Prostate gland (tissue), 2 donors: ENCODE data around the gene LMCD1. TPM values are rescaled to one million over a fixed set of nuclear protein-coding genes. Genes with fewer than 3 reads are reported as not detected.

Experiments
- DNase-seq: peaks from one replicate; pipeline ENCODE4 v3.0.0-alpha.2; 2019; ENCODE audit warnings: low spot score
- H3K27ac ChIP-seq, 2 donors: fragments of 200-600 bp; sonication (generic); 2 replicates each; pipeline ENCODE4 v1.5.1; 2017 to 2019
- H3K27me3 ChIP-seq: fragments of 200-600 bp; sonication (generic); replicated peaks from 2 replicates; pipeline ENCODE4 v1.5.1; 2019; ENCODE audit not compliant: insufficient read depth
- H3K36me3 ChIP-seq, 2 donors: fragments of 200-600 bp; sonication (generic); 1 replicate in 1 of 2; 2 replicates in 1 of 2; pipeline versions ENCODE4 v1.5.1 to v1.8.1; 2017 to 2019
- H3K4me1 ChIP-seq: fragments of 200-600 bp; sonication (generic); replicated peaks from 2 replicates; pipeline ENCODE4 v1.5.1; 2019
- H3K4me3 ChIP-seq, 2 donors: fragments of 200-600 bp; sonication (generic); 2 replicates each; pipeline ENCODE4 v1.5.1; 2017 to 2019
- H3K9me3 ChIP-seq: fragments of 200-600 bp; sonication (generic); 2 replicates; pipeline ENCODE4 v1.5.1; 2017
- CTCF ChIP-seq, 4 experiments: fragments of 200-600 bp in 2 of 4; fragments of 450-650 bp in 2 of 4; sonication (generic) in 2 of 4; IDR thresholded peaks; 1 replicate in 3 of 4; 2 replicates in 1 of 4; pipeline ENCODE4 v1.5.1; 2016 to 2019; ENCODE audit warnings: antibody characterized with exemption in 4 of 4, mild to moderate bottlenecking in 2 of 4, moderate library complexity in 2 of 4
- POLR2A ChIP-seq: fragments of 450-650 bp; IDR thresholded peaks from one replicate; pipeline ENCODE4 v1.6.1; 2016; ENCODE audit warnings: antibody characterized with exemption, mild to moderate bottlenecking
- POLR2AphosphoS5 ChIP-seq: sonication (generic); formaldehyde crosslinking; IDR thresholded peaks from one replicate; pipeline ENCODE4 v1.6.1; 2017; ENCODE audit warnings: antibody characterized with exemption
- WGBS: methylation state at CpG from one replicate; pipeline ENCODE4 v1.1.5; 2018; 5-methylcytosine and 5-hydroxymethylcytosine counted together
- intact Hi-C: fragments of 100-400 bp; cut with DNase I; formaldehyde crosslinking; loops from one replicate; pipeline ENCODE4 v1.14.2; 2022
- total RNA-seq, 2 donors: library from RNA; depleted of rRNA; stranded (reverse); fragments of >200 nt; gene quantifications; one replicate each; pipeline ENCODE4 v1.1.0, GENCODE V29; 2016

LMCD1 gene
- total RNA-seq, 2 donors from 2014 or later: 73.0 to 144 TPM

DNA sequence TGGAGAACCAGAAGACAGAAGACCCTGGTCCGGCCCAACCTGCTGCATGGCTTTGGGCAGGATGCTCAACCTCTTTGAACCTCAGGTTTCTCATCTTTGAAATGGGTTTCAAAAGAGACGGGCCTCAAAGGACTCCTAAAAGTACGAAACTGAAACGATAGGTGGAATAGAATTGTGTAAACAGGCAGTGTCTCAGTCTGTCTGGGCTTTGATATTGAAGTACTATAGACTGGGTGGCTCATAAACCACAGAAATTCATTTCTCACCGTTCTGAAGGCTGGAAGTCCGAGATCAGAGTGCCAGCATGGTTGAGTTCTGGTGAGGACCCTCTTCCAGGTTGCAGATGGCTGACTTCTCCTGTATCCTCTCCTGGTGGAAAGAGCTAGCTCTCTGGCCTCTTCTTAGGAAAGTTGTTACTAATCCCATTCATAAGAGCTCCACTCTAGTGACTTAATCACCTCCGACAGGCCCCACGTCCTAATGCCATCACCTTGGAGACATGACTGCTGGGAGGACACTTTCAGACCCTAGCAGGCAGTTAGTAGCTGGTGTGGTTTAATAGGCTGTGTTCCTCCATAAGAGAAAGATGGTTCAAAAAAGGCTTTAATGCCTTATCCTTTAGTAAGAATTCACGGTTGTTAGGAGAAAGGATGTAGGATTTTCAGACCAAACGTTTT is 107.3 kb downstream of the LMCD1 start:
- Histone ChIP-seq H3K36me3 (no peaks in the 10 kb centered on the region), H3K4me3 (no peak overlapping the region), H3K9me3 (no peaks in the 10 kb centered on the region), H3K27me3 (no peaks in the 10 kb centered on the region), H3K4me1 (no peaks in the 10 kb centered on the region), H3K27ac (no peak overlapping the region)
- 91% methylated on average over 10 of the region's 10 CpGs for WGBS
- no peak for TF ChIP-seq POLR2AphosphoS5
- TF ChIP-seq CTCF (IDR thresholded peaks at IDR 0.05): no peak
- TF ChIP-seq POLR2A: no peak
- intact Hi-C loops: loop anchor here (5.0 kb wide), 1 partner anchor 167 kb away; no protein-coding TSS in a partner anchor
- DNase-seq: no peak

GRCh38 chr3:8610951-8611350 is 109.3 kb downstream of the LMCD1 start:
- TF ChIP-seq POLR2A (no peak), POLR2AphosphoS5 (no peak), CTCF (IDR thresholded peaks at IDR 0.05) (no peak)
- Histone ChIP-seq H3K27ac (no peak overlapping the region), H3K4me3 (no peak overlapping the region), H3K36me3 (no peaks in the 10 kb centered on the region), H3K4me1 (no peaks in the 10 kb centered on the region), H3K9me3 (no peaks in the 10 kb centered on the region), H3K27me3 (no peaks in the 10 kb centered on the region)
- 85% methylated on average over 8 of the region's 8 CpGs for WGBS
- no peak for DNase-seq
- intact Hi-C loops: no loop called here

DNA sequence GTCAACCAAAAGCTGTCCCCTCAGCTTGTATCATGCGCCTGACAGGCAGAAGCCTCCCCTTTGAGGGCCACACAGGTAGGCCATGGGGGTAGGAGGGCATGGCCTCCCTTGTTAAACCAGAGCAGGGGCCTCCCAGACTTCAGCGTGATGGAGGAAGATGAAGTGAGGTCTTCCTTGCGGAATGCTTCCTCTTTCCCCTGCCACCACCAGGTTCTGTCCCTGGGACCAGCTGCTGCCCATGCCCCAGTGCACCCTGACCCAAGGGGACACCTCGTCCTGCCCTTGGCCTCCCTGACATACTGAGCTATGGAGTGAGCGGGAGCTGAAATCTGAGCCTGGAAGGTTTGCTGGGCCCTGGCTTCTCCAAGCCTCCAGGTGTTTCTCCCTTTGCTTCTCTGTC is 116.3 kb downstream of the LMCD1 start:
- Histone ChIP-seq H3K27me3 (no peaks in the 10 kb centered on the region), H3K9me3 (no peaks in the 10 kb centered on the region), H3K4me3 (no peak overlapping the region), H3K4me1 (no peaks in the 10 kb centered on the region), H3K36me3 (no peaks in the 10 kb centered on the region), H3K27ac (no peak overlapping the region)
- TF ChIP-seq CTCF (IDR thresholded peaks at IDR 0.05) (no peak), POLR2AphosphoS5 (no peak), POLR2A (no peak)
- 93% methylated on average over 5 of the region's 5 CpGs for WGBS
- DNase-seq: no peak
- intact Hi-C loops: no loop called here

- Histone ChIP-seq H3K4me3 (no peak overlapping the region), H3K27ac (no peak overlapping the region), H3K4me1 (no peaks in the 10 kb centered on the region), H3K36me3 (no peaks in the 10 kb centered on the region), H3K9me3 (no peaks in the 10 kb centered on the region), H3K27me3 (no peaks in the 10 kb centered on the region)
- 99% methylated on average over 4 of the region's 4 CpGs for WGBS
- no peak for DNase-seq
- TF ChIP-seq POLR2A: no peak
- intact Hi-C loops: no loop called here
Observed at GRCh38 chr3:8618950-8619349, 117.3 kb downstream of the LMCD1 start.

- H3K36me3 ChIP-seq: no peaks in the 10 kb centered on the region
- H3K9me3 ChIP-seq: no peaks in the 10 kb centered on the region
- H3K4me3 ChIP-seq: no peak overlapping the region
- H3K4me1 ChIP-seq: no peaks in the 10 kb centered on the region
- intact Hi-C loops: no loop called here
- TF ChIP-seq POLR2AphosphoS5 (peak; percentile 86), POLR2A (no peak)
- H3K27me3 ChIP-seq: no peaks in the 10 kb centered on the region
- peak; percentile 60 for DNase-seq
- H3K27ac ChIP-seq: no peak overlapping the region
- 76% methylated on average over 7 of the region's 7 CpGs for WGBS
Observed at GRCh38 chr3:8619548-8619947, 117.9 kb downstream of the LMCD1 start.

- Histone ChIP-seq H3K4me3 (no peak overlapping the region), H3K27ac (no peak overlapping the region), H3K9me3 (no peaks in the 10 kb centered on the region), H3K4me1 (no peaks in the 10 kb centered on the region), H3K27me3 (no peaks in the 10 kb centered on the region), H3K36me3 (no peaks in the 10 kb centered on the region)
- no peak for TF ChIP-seq POLR2A
- no peak for TF ChIP-seq POLR2AphosphoS5
- no peak for TF ChIP-seq CTCF (IDR thresholded peaks at IDR 0.05)
- no peak for DNase-seq
- 91% methylated on average over 3 of the region's 3 CpGs for WGBS
- intact Hi-C loops: no loop called here
Observed at GRCh38 chr3:8621141-8621540, 119.5 kb downstream of the LMCD1 start.
